ENCODE data around the gene SNX21. TPM values are rescaled to one million over a fixed set of nuclear protein-coding genes. Genes with fewer than 3 reads are reported as not detected.
A peak's percentile ranks its signal among the peaks of the same experiment; 100 is the strongest.

Gene SNX21
- polyA plus RNA-seq, 2 of the 4 experiments (the other 2 are of a cell fraction) = 4.0 to 7.0 TPM

DNA sequence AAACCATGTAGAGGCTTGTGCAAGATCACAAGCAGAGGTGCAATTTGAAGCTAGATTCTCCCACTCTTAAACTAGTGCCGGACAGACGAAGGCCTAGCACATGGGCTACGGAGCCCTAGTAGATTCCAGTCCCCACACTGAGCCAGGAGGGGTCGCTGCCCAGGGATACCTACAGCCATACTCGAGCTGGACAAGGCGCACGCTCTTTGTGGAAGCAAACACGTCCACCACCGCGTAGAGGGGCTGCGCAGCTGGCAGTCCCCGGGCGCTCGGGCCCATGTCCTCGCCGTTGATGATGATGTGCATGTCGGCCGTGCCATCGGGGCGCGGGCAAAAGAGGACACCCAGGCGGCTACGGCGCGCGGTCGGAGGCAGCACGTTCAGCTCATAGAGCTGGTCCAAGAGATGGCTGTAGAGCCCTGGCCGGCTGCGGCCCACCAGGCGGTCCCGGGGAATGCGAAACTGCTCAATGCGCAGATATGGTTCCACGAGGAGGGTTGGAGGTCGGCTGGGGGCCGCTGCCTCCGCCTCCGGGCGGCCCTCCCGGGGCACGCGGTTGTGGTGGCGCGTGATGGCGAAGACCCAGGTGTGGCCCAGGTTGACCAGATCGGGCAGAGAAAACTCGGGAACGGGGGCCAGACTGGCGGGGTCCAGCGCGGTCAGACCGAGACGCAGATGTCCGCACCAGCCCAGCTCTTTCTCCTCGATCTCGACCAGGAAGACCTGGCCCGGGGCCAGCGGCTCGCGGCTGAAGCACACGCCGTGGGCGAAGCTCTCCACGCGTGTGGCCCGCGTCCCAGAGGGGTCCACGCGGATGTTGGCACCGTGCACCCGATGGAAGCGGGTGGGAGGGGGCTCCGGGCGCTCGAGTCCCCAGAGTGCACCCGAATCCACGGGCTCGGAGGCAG is 56.7 kb downstream of the SNX21 start:
- POLR2A ChIA-PET = interaction anchor here (0.7 to 3.2 kb wide), 5 partner anchors 9 to 57 kb away, joined by 3 to 26 read pairs (median 4); partner anchors contain the start of genes PCIF1, SNX21 and ZSWIM1

DNA sequence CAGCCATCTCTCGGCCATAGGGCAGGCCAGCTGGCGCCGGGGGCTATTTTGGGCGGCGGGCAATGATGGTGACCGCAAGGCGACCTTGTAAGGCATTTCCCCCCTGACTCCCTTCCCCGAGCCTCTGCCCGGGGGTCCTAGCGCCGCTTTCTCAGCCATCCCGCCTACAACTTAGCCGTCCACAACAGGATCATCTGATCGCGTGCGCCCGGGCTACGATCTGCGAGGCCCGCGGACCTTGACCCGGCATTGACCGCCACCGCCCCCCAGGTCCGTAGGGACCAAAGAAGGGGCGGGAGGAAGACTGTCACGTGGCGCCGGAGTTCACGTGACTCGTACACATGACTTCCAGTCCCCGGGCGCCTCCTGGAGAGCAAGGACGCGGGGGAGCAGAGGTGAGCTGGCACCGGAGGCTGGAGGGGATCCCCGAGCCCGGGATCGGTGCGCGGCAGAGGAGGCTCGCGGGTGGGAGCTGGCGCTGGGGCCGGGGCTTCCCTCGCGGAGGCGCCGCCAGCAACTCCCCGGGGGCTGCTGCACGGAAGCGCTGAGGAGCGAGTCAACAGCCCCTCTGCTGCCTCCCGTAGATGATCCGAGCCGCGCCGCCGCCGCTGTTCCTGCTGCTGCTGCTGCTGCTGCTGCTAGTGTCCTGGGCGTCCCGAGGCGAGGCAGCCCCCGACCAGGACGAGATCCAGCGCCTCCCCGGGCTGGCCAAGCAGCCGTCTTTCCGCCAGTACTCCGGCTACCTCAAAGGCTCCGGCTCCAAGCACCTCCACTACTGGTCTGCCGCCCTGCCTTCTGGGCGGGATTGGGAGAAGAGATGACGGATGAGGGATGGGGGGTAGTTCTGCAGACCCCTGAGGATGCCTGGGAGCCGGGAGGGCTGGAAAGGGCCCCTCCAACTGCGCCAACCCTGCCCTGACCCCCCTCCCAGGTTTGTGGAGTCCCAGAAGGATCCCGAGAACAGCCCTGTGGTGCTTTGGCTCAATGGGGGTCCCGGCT is 57.7 kb downstream of the SNX21 start, which contains the start of the genes CTSA and NEURL2:
TSS of gene CTSA (plus strand) at position 351 of the 999 bp plus-strand sequence. CDS start at position 585, 234 bp downstream.
TSS of gene NEURL2 (minus strand) at position 224 of the 999 bp plus-strand sequence. CDS start at position 7, 217 bp downstream.
- POLR2A ChIA-PET = interaction anchor here (0.7 to 3.2 kb wide), 6 partner anchors 9 to 58 kb away, joined by 3 to 26 read pairs (median 4); partner anchors contain the start of genes PCIF1, SNX21 and ZSWIM1
- Histone ChIP-seq H3K9me3 (no peaks in the 10 kb centered on the region), H3K4me2 (peak within 1 kb of the TSS; percentile 100), H3K27ac (peak within 1 kb of the TSS; percentile 90 to 99), H3K4me3 (peak within 1 kb of the TSS; percentile 96), H3K4me1 (peaks cover 14% of the 10 kb centered on the region)
- peak; percentile 95 to 99 for DNase-seq (ENCODE audit: low read depth in 1 of 2, low spot score in 1 of 2)
- under 1% methylated on average over 27 of the region's 78 CpGs for WGBS (ENCODE audit: missing lambda C conversion rate)
- no peak for FAIRE-seq
- CTCF ChIA-PET = interaction anchor here (1.2 to 2.6 kb wide), 7 partner anchors 9 to 72 kb away, joined by 3 to 12 read pairs (median 4); partner anchors contain the start of gene ZSWIM1
- peak; percentile 81 to 89 for ATAC-seq
- TF ChIP-seq MAFK (IDR thresholded peaks at IDR 0.05; ENCODE audit: partially characterized antibody) (no peak), NPAS2 (CRISPR knock-in tag; IDR thresholded peaks at IDR 0.05; ENCODE audit: borderline replicate concordance) (peak; percentile 89), JUN (IDR thresholded peaks at IDR 0.05) (peak; percentile 49 to 86; a peak in 3 of 5 replicates), RARB (CRISPR knock-in tag; IDR thresholded peaks at IDR 0.05) (peak; percentile 92; the same call in 1 of the 2 replicates), HDAC2 (IDR thresholded peaks at IDR 0.05) (peak; percentile 82; the same call in 1 of the 2 replicates), FOSB (CRISPR knock-in tag; IDR thresholded peaks at IDR 0.05) (no peak), USF2 (IDR thresholded peaks at IDR 0.05) (peak; percentile 99), GATA3 (IDR thresholded peaks at IDR 0.05; ENCODE audit: borderline replicate concordance) (no peak), BHLHE40 (IDR thresholded peaks at IDR 0.05; ENCODE audit: low read depth, low read length) (peak; percentile 42; the same call in 1 of the 2 replicates), PHF8 (IDR thresholded peaks at IDR 0.05; ENCODE audit: borderline replicate concordance, low read depth) (peak; percentile 62; the same call in 1 of the 2 replicates), RAD21 (conservative IDR thresholded peaks at IDR 0.05 in 1 of 2, IDR thresholded peaks at IDR 0.05 in 1 of 2) (0 out of 5 replicates have a peak, but pooled peaks of 1 of the 2 experiments have one; percentile 18), CHD4 (IDR thresholded peaks at IDR 0.05; ENCODE audit: borderline replicate concordance) (no peak)
- TF ChIP-seq, protein P1, sequence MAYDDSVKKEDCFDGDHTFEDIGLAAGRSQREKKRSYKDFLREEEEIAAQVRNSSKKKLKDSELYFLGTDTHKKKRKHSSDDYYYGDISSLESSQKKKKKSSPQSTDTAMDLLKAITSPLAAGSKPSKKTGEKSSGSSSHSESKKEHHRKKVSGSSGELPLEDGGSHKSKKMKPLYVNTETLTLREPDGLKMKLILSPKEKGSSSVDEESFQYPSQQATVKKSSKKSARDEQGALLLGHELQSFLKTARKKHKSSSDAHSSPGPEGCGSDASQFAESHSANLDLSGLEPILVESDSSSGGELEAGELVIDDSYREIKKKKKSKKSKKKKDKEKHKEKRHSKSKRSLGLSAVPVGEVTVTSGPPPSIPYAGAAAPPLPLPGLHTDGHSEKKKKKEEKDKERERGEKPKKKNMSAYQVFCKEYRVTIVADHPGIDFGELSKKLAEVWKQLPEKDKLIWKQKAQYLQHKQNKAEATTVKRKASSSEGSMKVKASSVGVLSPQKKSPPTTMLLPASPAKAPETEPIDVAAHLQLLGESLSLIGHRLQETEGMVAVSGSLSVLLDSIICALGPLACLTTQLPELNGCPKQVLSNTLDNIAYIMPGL (CRISPR knock-in tag; IDR thresholded peaks at IDR 0.05; ENCODE audit: borderline replicate concordance) = no peak
- TF ChIP-seq, protein P2, sequence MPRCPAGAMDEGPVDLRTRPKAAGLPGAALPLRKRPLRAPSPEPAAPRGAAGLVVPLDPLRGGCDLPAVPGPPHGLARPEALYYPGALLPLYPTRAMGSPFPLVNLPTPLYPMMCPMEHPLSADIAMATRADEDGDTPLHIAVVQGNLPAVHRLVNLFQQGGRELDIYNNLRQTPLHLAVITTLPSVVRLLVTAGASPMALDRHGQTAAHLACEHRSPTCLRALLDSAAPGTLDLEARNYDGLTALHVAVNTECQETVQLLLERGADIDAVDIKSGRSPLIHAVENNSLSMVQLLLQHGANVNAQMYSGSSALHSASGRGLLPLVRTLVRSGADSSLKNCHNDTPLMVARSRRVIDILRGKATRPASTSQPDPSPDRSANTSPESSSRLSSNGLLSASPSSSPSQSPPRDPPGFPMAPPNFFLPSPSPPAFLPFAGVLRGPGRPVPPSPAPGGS (IDR thresholded peaks at IDR 0.05) = 0 out of 3 replicates have a peak, but pooled peaks have one; percentile 19
- TF ChIP-seq, protein P3, sequence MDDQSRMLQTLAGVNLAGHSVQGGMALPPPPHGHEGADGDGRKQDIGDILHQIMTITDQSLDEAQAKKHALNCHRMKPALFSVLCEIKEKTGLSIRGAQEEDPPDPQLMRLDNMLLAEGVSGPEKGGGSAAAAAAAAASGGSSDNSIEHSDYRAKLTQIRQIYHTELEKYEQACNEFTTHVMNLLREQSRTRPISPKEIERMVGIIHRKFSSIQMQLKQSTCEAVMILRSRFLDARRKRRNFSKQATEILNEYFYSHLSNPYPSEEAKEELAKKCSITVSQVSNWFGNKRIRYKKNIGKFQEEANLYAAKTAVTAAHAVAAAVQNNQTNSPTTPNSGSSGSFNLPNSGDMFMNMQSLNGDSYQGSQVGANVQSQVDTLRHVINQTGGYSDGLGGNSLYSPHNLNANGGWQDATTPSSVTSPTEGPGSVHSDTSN (IDR thresholded peaks at IDR 0.05) = 0 out of 2 replicates have a peak, but pooled peaks have one; percentile 57
- TF ChIP-seq, protein P4, sequence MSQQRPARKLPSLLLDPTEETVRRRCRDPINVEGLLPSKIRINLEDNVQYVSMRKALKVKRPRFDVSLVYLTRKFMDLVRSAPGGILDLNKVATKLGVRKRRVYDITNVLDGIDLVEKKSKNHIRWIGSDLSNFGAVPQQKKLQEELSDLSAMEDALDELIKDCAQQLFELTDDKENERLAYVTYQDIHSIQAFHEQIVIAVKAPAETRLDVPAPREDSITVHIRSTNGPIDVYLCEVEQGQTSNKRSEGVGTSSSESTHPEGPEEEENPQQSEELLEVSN (IDR thresholded peaks at IDR 0.05; ENCODE audit: borderline replicate concordance, low read depth) = peak; percentile 87
- TF ChIP-seq, protein P5, sequence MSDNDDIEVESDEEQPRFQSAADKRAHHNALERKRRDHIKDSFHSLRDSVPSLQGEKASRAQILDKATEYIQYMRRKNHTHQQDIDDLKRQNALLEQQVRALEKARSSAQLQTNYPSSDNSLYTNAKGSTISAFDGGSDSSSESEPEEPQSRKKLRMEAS (IDR thresholded peaks at IDR 0.05) = peak; percentile 89

More for the DNA sequence above, 56.7 kb downstream of the SNX21 start:
- FAIRE-seq (no peak), DNase-seq (ENCODE audit: low read depth in 1 of 2, low spot score in 1 of 2) (peak; percentile 35 to 66), ATAC-seq (peak; percentile 36 to 70; a peak in 4 of 6 replicates)
- Histone ChIP-seq H3K4me1 (peaks cover 15% of the 10 kb centered on the region), H3K27ac (peak overlapping the region; percentile 90 to 99), H3K4me3 (peak overlapping the region; percentile 96), H3K9me3 (no peaks in the 10 kb centered on the region), H3K4me2 (peak overlapping the region; percentile 100)
- 42% methylated on average over 32 of the region's 79 CpGs for WGBS (ENCODE audit: missing lambda C conversion rate)
- TF ChIP-seq CHD4 (IDR thresholded peaks at IDR 0.05; ENCODE audit: borderline replicate concordance) (no peak), ZFP36 (IDR thresholded peaks at IDR 0.05; ENCODE audit: borderline replicate concordance, partially characterized antibody) (peak; percentile 29)
- TF ChIP-seq, protein P5 (IDR thresholded peaks at IDR 0.05) = 0 out of 2 replicates have a peak, but pooled peaks have one; percentile 20
- TF ChIP-seq, protein P6, sequence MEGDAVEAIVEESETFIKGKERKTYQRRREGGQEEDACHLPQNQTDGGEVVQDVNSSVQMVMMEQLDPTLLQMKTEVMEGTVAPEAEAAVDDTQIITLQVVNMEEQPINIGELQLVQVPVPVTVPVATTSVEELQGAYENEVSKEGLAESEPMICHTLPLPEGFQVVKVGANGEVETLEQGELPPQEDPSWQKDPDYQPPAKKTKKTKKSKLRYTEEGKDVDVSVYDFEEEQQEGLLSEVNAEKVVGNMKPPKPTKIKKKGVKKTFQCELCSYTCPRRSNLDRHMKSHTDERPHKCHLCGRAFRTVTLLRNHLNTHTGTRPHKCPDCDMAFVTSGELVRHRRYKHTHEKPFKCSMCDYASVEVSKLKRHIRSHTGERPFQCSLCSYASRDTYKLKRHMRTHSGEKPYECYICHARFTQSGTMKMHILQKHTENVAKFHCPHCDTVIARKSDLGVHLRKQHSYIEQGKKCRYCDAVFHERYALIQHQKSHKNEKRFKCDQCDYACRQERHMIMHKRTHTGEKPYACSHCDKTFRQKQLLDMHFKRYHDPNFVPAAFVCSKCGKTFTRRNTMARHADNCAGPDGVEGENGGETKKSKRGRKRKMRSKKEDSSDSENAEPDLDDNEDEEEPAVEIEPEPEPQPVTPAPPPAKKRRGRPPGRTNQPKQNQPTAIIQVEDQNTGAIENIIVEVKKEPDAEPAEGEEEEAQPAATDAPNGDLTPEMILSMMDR (IDR thresholded peaks at IDR 0.05) = peak; percentile 20; the same call in 1 of the 3 replicates
- CTCF ChIA-PET = interaction anchor here (0.6 to 2.6 kb wide), 13 partner anchors 8 to 97 kb away, joined by 3 to 12 read pairs (median 3); partner anchors contain the start of genes PCIF1 and ZSWIM1

Data from A549 (cell line).